Gastrocnemius medialis (tissue), 4 donors: ENCODE measurements around the gene CDC20.

Experiments
- CTCF ChIP-seq, 5 experiments: fragments of 450-650 bp in 3 of 5; fragments of 200-600 bp in 2 of 5; sonication (generic) in 2 of 5; IDR thresholded peaks in 4 of 5; conservative IDR thresholded peaks in 1 of 5; 1 replicate in 4 of 5; 2 replicates in 1 of 5; pipeline ENCODE4 v1.5.1; 2016 to 2019; ENCODE audit warnings: antibody characterized with exemption in 5 of 5, mild to moderate bottlenecking in 3 of 5, moderate library complexity in 3 of 5
- POLR2A ChIP-seq, 2 donors: fragments of 450-650 bp; IDR thresholded peaks; one replicate each; pipeline ENCODE4 v1.6.1; 2017; ENCODE audit warnings: antibody characterized with exemption in 2 of 2, mild to moderate bottlenecking in 2 of 2, moderate library complexity in 2 of 2

GRCh38 chr1:43311521-43311920, 47.3 kb upstream of the CDC20 start:
- TF ChIP-seq POLR2A (IDR thresholded peaks at IDR 0.05) (no peak), CTCF (IDR thresholded peaks at IDR 0.05 in 4 of 5, conservative IDR thresholded peaks at IDR 0.05 in 1 of 5) (no peak)
